Ishikawa (cell line): Measurements from ENCODE around the gene REEP3.

Experiments used
- CEBPB ChIP-seq: IDR thresholded peaks from 2 replicates; pipeline ENCODE4 v1.6.1; 2012
- CREB1 ChIP-seq: IDR thresholded peaks from 2 replicates; pipeline ENCODE4 v1.6.1; 2012; ENCODE audit warnings: low read depth
- EGR1 ChIP-seq: IDR thresholded peaks from 2 replicates; pipeline ENCODE4 v1.6.1; 2012
- EP300 ChIP-seq: IDR thresholded peaks from 2 replicates; pipeline ENCODE4 v1.6.1; 2012; ENCODE audit warnings: borderline replicate concordance
- FOXM1 ChIP-seq: IDR thresholded peaks from 2 replicates; pipeline ENCODE4 v1.6.1; 2012; ENCODE audit warnings: low read depth, borderline replicate concordance
- MAX ChIP-seq: IDR thresholded peaks from 2 replicates; pipeline ENCODE4 v1.6.1; 2012
- NFIC ChIP-seq: IDR thresholded peaks from 2 replicates; pipeline ENCODE4 v1.6.1; 2012
- RAD21 ChIP-seq: IDR thresholded peaks from 2 replicates; pipeline ENCODE4 v1.6.1; 2012; ENCODE audit warnings: low read depth
- REST ChIP-seq: IDR thresholded peaks from 2 replicates; pipeline ENCODE4 v1.6.1; 2012; ENCODE audit warnings: low read depth, mild to moderate bottlenecking
- TAF1 ChIP-seq: IDR thresholded peaks from 2 replicates; pipeline ENCODE4 v1.6.1; 2012; ENCODE audit warnings: low read depth, mild to moderate bottlenecking
- TCF12 ChIP-seq: IDR thresholded peaks from 2 replicates; pipeline ENCODE4 v1.6.1; 2012; ENCODE audit warnings: low read depth
- TEAD4 ChIP-seq: IDR thresholded peaks from 2 replicates; pipeline ENCODE4 v1.6.1; 2012
- YY1 ChIP-seq: IDR thresholded peaks from 2 replicates; pipeline ENCODE4 v1.6.1; 2012; ENCODE audit warnings: low read depth
- ZBTB7A ChIP-seq: IDR thresholded peaks from 2 replicates; pipeline ENCODE4 v1.6.1; 2012; ENCODE audit warnings: low read depth
- TF ChIP-seq, protein P1 (sequence below): IDR thresholded peaks from 2 replicates; pipeline ENCODE4 v1.6.1; 2012

The REEP3 gene

GRCh38 chr10:63518690-63519288, 2.4 kb upstream of the REEP3 start:
- TF ChIP-seq REST, result no peak
- TF ChIP-seq TEAD4, result no peak
- TF ChIP-seq FOXM1, result no peak
- TF ChIP-seq MAX, result no peak
- TF ChIP-seq TCF12, result no peak
- TF ChIP-seq, protein P1, sequence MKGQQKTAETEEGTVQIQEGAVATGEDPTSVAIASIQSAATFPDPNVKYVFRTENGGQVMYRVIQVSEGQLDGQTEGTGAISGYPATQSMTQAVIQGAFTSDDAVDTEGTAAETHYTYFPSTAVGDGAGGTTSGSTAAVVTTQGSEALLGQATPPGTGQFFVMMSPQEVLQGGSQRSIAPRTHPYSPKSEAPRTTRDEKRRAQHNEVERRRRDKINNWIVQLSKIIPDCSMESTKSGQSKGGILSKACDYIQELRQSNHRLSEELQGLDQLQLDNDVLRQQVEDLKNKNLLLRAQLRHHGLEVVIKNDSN, result no peak
- TF ChIP-seq EGR1, result no peak
- TF ChIP-seq YY1, result no peak

- TF ChIP-seq EGR1 (no peak), ZBTB7A (no peak), YY1 (peak; percentile 41; the same call in 1 of the 2 replicates), TAF1 (no peak; the same call in 1 of the 2 replicates)
- TF ChIP-seq, protein P1, result peak; percentile 86
Observed at GRCh38 chr10:63521416-63522276, 445 bp downstream of the REEP3 start.

DNA sequence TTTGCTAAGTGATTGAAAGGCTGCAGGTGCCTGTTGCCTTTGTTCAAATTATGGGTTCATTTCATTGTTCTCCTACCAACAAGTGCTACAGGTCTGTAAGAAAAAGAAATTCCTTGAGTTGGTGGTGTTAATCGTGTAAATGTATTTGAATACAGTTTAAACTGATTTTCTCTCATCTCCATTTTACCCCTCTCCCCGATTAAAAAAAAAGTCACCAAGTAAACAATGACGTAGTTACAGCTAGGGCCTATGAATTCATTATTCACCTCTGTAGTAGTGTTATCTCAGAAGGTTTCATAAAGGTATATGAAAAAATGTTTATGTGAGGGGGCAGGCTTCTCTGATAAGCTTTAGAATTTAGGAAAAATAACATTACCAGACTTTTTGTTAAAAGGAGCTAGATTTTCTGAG, 1.1 kb downstream of the REEP3 start:
- TF ChIP-seq TAF1 (no peak), EGR1 (no peak), RAD21 (no peak), TCF12 (no peak), ZBTB7A (no peak), CREB1 (no peak), REST (no peak), CEBPB (no peak), FOXM1 (no peak)
- TF ChIP-seq, protein P1, result no peak

DNA sequence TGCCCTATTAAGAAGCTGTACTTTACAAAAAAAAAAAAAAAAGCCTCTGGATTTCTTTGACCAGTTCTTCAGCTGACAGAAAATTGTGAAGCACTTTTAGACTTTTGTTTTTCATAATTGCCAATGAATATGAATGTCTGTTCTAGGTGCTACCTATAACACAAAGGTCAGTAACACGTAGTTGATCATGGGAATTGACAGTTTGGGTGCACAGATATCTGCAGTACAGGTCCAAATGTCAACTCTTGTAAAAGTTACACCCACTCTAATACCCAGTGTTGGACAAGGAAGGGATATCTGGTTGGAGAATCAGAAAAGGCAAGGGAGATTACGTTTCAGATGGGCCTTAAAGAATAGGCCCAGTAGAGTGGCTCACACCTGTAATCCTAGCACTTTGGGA, 1.8 kb downstream of the REEP3 start:
- TF ChIP-seq CEBPB (no peak), EGR1 (no peak), TCF12 (no peak), CREB1 (no peak), TEAD4 (no peak), YY1 (no peak), REST (no peak), MAX (no peak), TAF1 (no peak), EP300 (no peak), NFIC (no peak), RAD21 (no peak), FOXM1 (no peak), ZBTB7A (no peak)
- TF ChIP-seq, protein P1, result no peak
